ENCODE data around the gene OTX1.
A peak's percentile ranks its signal among the peaks of the same experiment; 100 is the strongest.

The OTX1 gene

GRCh38 chr2:63051795-63052333 lies 1.2 kb downstream of the OTX1 start:
- TF ChIP-seq, protein P1, sequence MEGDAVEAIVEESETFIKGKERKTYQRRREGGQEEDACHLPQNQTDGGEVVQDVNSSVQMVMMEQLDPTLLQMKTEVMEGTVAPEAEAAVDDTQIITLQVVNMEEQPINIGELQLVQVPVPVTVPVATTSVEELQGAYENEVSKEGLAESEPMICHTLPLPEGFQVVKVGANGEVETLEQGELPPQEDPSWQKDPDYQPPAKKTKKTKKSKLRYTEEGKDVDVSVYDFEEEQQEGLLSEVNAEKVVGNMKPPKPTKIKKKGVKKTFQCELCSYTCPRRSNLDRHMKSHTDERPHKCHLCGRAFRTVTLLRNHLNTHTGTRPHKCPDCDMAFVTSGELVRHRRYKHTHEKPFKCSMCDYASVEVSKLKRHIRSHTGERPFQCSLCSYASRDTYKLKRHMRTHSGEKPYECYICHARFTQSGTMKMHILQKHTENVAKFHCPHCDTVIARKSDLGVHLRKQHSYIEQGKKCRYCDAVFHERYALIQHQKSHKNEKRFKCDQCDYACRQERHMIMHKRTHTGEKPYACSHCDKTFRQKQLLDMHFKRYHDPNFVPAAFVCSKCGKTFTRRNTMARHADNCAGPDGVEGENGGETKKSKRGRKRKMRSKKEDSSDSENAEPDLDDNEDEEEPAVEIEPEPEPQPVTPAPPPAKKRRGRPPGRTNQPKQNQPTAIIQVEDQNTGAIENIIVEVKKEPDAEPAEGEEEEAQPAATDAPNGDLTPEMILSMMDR (IDR thresholded peaks at IDR 0.05), result no peak
- no peak for TF ChIP-seq ZFX (IDR thresholded peaks at IDR 0.05; ENCODE audit: borderline replicate concordance)
- H3K27ac ChIP-seq, result 0 out of 2 replicates have a peak overlapping the region, but pooled peaks have one; percentile 27

GRCh38 chr2:63052411-63053080 lies 1.9 kb downstream of the OTX1 start:
- no peak for TF ChIP-seq ZFX (IDR thresholded peaks at IDR 0.05; ENCODE audit: borderline replicate concordance)
- TF ChIP-seq, protein P1 (IDR thresholded peaks at IDR 0.05), result no peak
- H3K27ac ChIP-seq, result peak overlapping the region; percentile 27; the same call in 1 of the 2 replicates

GRCh38 chr2:63053081-63053888 lies 2.7 kb downstream of the OTX1 start:
- H3K27ac ChIP-seq, result peak overlapping the region; percentile 12; the same call in 1 of the 2 replicates
- TF ChIP-seq ZFX (IDR thresholded peaks at IDR 0.05; ENCODE audit: borderline replicate concordance), result no peak
- TF ChIP-seq, protein P1 (IDR thresholded peaks at IDR 0.05), result no peak

GRCh38 chr2:63053889-63054602 lies 3.4 kb downstream of the OTX1 start:
- TF ChIP-seq ZFX (IDR thresholded peaks at IDR 0.05; ENCODE audit: borderline replicate concordance), result no peak
- TF ChIP-seq, protein P1 (IDR thresholded peaks at IDR 0.05), result no peak
- H3K27ac ChIP-seq, result no peak overlapping the region

DNA sequence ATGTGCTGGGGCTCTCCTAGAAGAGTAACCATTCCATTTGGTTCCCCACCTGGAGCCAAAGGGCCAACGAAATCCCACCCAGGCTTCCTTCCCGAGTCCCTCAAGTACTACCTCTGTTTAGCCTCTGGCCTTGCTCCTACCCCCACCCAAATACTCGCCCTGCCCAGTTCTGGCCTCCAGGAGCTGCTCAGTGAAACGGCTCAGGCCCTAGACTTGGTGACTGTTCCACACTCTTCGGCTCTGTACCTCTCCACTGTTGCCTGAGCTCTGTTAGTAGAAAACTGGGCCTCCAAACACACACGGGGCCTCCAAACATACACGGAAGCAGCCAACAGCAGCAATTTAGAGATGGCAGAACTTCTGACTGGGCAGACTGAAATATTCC lies 4.2 kb downstream of the OTX1 start:
- TF ChIP-seq, protein P1 (IDR thresholded peaks at IDR 0.05), result no peak
- TF ChIP-seq ZFX (IDR thresholded peaks at IDR 0.05; ENCODE audit: borderline replicate concordance), result no peak
- H3K27ac ChIP-seq, result peak overlapping the region; percentile 12; the same call in 1 of the 2 replicates

DNA sequence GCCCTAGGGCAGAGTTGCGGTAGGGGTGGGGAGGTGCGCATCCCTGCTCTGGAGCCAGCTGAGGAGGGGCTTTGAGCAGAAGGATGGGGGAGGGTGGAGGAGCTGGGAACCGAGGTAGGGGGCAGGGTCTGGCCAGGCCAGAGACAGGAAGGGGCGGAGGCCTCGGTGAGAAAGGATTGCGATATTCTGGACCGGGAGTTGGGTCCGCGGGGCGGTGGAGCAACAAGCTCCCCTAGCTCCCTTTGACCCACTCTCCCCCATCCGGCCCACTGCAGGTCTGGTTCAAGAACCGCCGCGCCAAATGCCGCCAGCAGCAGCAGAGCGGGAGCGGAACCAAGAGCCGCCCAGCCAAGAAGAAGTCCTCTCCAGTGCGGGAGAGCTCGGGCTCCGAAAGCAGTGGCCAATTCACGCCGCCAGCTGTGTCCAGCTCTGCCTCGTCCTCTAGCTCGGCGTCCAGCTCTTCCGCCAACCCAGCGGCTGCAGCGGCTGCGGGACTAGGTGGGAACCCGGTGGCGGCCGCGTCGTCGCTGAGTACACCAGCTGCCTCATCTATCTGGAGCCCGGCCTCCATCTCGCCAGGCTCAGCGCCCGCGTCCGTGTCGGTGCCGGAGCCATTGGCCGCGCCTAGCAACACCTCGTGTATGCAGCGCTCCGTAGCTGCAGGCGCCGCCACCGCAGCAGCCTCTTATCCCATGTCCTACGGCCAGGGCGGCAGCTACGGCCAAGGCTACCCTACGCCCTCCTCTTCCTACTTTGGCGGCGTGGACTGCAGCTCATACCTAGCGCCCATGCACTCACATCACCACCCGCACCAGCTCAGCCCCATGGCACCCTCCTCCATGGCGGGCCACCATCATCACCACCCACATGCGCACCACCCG lies 4.8 kb downstream of the OTX1 start:
- no peak for TF ChIP-seq ZFX (IDR thresholded peaks at IDR 0.05; ENCODE audit: borderline replicate concordance)
- TF ChIP-seq, protein P1 (IDR thresholded peaks at IDR 0.05), result no peak
- H3K27ac ChIP-seq, result no peak overlapping the region
